GM12878 (cell line): ENCODE measurements around the gene ULK1. TPM values are rescaled to one million over a fixed set of nuclear protein-coding genes. Genes with fewer than 3 reads are reported as not detected.

Experiments used
- ATAC-seq: fragments of 200-7000 bp; cut with Tn5 transposase; 3 replicates; pipeline ENCODE4 v1.9.1; 2020; ENCODE audit warnings: mild to moderate bottlenecking, moderate library complexity
- BruUV-seq: library from RNA; stranded (reverse); fragments of 400-500 nt; replicated peaks from 2 replicates; lab custom pipeline; 2021; lab: Mats Ljungman, UMichigan
- CTCF ChIA-PET: fragments of 300-600 bp; sonication (Branson Sonifier 250); formaldehyde crosslinking; extraction: SDS; loops from one replicate; lab custom pipeline; 2021; ENCODE audit warnings: inconsistent platforms; lab: Yijun Ruan, JAX
- POLR2A ChIA-PET: fragments of 350-600 bp; formaldehyde crosslinking; extraction: SDS; loops from one replicate; lab custom pipeline; 2021; ENCODE audit warnings: inconsistent platforms; lab: Charles Lee
- RAD21 ChIA-PET: fragments of 300-600 bp; sonication (Branson Sonifier 250); formaldehyde crosslinking; loops from one replicate; lab custom pipeline; 2023; ENCODE audit warnings: antibody characterized with exemption; ENCODE audit not compliant: unreplicated experiment; lab: Charles Lee
- SMC1A ChIA-PET: fragments of 300-600 bp; sonication (Branson Sonifier 250); formaldehyde crosslinking; loops from one replicate; lab custom pipeline; 2023; ENCODE audit not compliant: unreplicated experiment, uncharacterized antibody; lab: Charles Lee
- DNase-seq: peaks from one replicate; pipeline ENCODE4 v3.0.0-alpha.2; 2011; ENCODE audit warnings: low read depth, low spot score
- FAIRE-seq: peaks from 3 replicates; lab custom pipeline; 2011; peaks lifted over from hg19 to GRCh38; lab: Jason Lieb, UNC
- H2AFZ ChIP-seq: 2 replicates; pipeline ENCODE4 v1.6.0; 2011; ENCODE audit warnings: low read depth, low read length, control low read depth; ENCODE audit not compliant: control insufficient read depth
- H3K27ac ChIP-seq: 2 replicates; pipeline ENCODE4 v1.5.1; 2011; ENCODE audit warnings: control low read depth; ENCODE audit not compliant: control insufficient read depth, insufficient read depth
- H3K27me3 ChIP-seq, 2 experiments: replicated peaks in 1 of 2; 2 replicates each; pipeline versions ENCODE4 v1.6.0 to v1.6.1; 2011; ENCODE audit warnings: low read length in 1 of 2; ENCODE audit not compliant: control insufficient read depth in 2 of 2, insufficient read depth in 2 of 2
- H3K36me3 ChIP-seq, 2 experiments: 2 replicates each; pipeline ENCODE4 v1.5.1; 2011; ENCODE audit warnings: low read length in 1 of 2; ENCODE audit not compliant: control insufficient read depth in 2 of 2, insufficient read depth in 2 of 2
- H3K4me1 ChIP-seq: 2 replicates; pipeline ENCODE4 v1.6.1; 2011; ENCODE audit warnings: mild to moderate bottlenecking, low read length, moderate library complexity, mixed read lengths; ENCODE audit not compliant: control insufficient read depth, insufficient read depth
- H3K4me2 ChIP-seq: 2 replicates; pipeline ENCODE4 v1.6.0; 2011; ENCODE audit warnings: control low read depth; ENCODE audit not compliant: control insufficient read depth, insufficient read depth
- H3K4me3 ChIP-seq: fragments of 200-600 bp; sonication (generic); 2 replicates; pipeline ENCODE4 v1.5.1; 2016
- H3K79me2 ChIP-seq: 2 replicates; pipeline ENCODE4 v1.6.0; 2011; ENCODE audit warnings: low read length; ENCODE audit not compliant: control insufficient read depth, insufficient read depth
- H3K9ac ChIP-seq: 2 replicates; pipeline ENCODE4 v1.8.0; 2011; ENCODE audit warnings: low read length, control low read depth, mixed read lengths; ENCODE audit not compliant: control insufficient read depth, insufficient read depth
- H3K9me3 ChIP-seq: replicated peaks from 3 replicates; pipeline ENCODE4 v1.5.1; 2011; ENCODE audit warnings: mild to moderate bottlenecking, low read length; ENCODE audit not compliant: control insufficient read depth, insufficient read depth
- H4K20me1 ChIP-seq: 2 replicates; pipeline ENCODE4 v1.6.0; 2011; ENCODE audit not compliant: control insufficient read depth, insufficient read depth
- EED ChIP-seq: sonication (generic); IDR thresholded peaks from 2 replicates; pipeline ENCODE4 v1.6.1; 2016; ENCODE audit warnings: antibody characterized with exemption, low read depth
- EGR1 ChIP-seq, 2 experiments: IDR thresholded peaks; 1 replicate in 1 of 2; 2 replicates in 1 of 2; pipeline ENCODE4 v1.6.1; 2011 to 2012; ENCODE audit warnings: low read depth in 2 of 2, low read length in 2 of 2, borderline replicate concordance in 1 of 2, mild to moderate bottlenecking in 1 of 2, moderate library complexity in 1 of 2
- FOXM1 ChIP-seq: IDR thresholded peaks from 2 replicates; pipeline ENCODE4 v1.6.1; 2012; ENCODE audit warnings: low read depth, mild to moderate bottlenecking, inconsistent platforms, low read length, moderate library complexity
- JUNB ChIP-seq: IDR thresholded peaks from 2 replicates; pipeline ENCODE4 v1.6.1; 2016; ENCODE audit warnings: antibody characterized with exemption, mild to moderate bottlenecking
- KDM1A ChIP-seq: fragments of 200-600 bp; sonication (generic); IDR thresholded peaks from 2 replicates; pipeline ENCODE4 v1.6.1; 2016; ENCODE audit warnings: borderline replicate concordance
- SIN3A ChIP-seq: IDR thresholded peaks from 2 replicates; pipeline ENCODE4 v1.6.1; 2012; ENCODE audit warnings: low read depth, low read length, improper control_type of control experiment
- TBL1XR1 ChIP-seq: IDR thresholded peaks from 2 replicates; pipeline ENCODE4 v1.6.1; 2012; ENCODE audit warnings: low read depth, low read length, improper control_type of control experiment
- WGBS: methylation state at CpG from one replicate; pipeline ENCODE4 v1.1.6; 2016; ENCODE audit warnings: low lambda C conversion rate; ENCODE audit not compliant: insufficient replicate concordance, insufficient coverage; ENCODE audit errors: missing lambda C conversion rate; 5-methylcytosine and 5-hydroxymethylcytosine counted together
- in situ Hi-C: fragments of 300-500 bp; cut with MboI; formaldehyde crosslinking; loops from 9 replicates; pipeline ENCODE4 v1.14.3; 2018; ENCODE audit warnings: mixed read lengths
- intact Hi-C: fragments of 100-400 bp; cut with micrococcal nuclease; formaldehyde crosslinking; loops from one replicate; pipeline ENCODE4 v1.14.2; 2022; ENCODE audit not compliant: unreplicated experiment
- polyA plus RNA-seq, 11 experiments: library from polyadenylated mRNA; depleted of rRNA in 4 of 11; unstranded in 6 of 11; stranded (reverse) in 5 of 11; fragments of >200 nt; fragmentation: Nextera tagmentation in 4 of 11; fragmentation: Illumina TruSeq in 1 of 11; extraction: Ambion mirVana in 4 of 11; extraction: Trizol in 1 of 11; gene quantifications; 1 replicate in 1 of 11; 2 replicates in 10 of 11; pipeline versions ENCODE4 v1.2.1 to v1.2.3, GENCODE V29; 2011 to 2016; ENCODE audit warnings: inconsistent platforms in 2 of 11, missing spikeins in 2 of 11, low read depth in 1 of 11
- total RNA-seq, 4 experiments: library from RNA; depleted of rRNA in 3 of 4; stranded (reverse); fragments of >200 nt in 3 of 4; fragmentation: Illumina TruSeq in 1 of 4; extraction: Trizol in 1 of 4; gene quantifications; 2 replicates each; pipeline versions ENCODE4 v1.2.1 to v1.2.3, GENCODE V29; 2013 to 2021
- TF ChIP-seq, protein P1 (sequence below), 3 experiments: IDR thresholded peaks in 2 of 3; conservative IDR thresholded peaks in 1 of 3; 2 replicates each; pipeline ENCODE4 v1.5.1; 2011; ENCODE audit warnings: low read depth in 3 of 3, low read length in 3 of 3, mild to moderate bottlenecking in 3 of 3, control low read depth in 2 of 3, moderate library complexity in 2 of 3, inconsistent platforms in 1 of 3, mixed read lengths in 1 of 3; ENCODE audit not compliant: control insufficient read depth in 2 of 3, insufficient read depth in 1 of 3; ENCODE audit errors: extremely low read depth in 1 of 3
- TF ChIP-seq, protein P2 (sequence below): fragments of 450-650 bp; IDR thresholded peaks from 2 replicates; pipeline ENCODE4 v1.6.1; 2017; ENCODE audit warnings: mild to moderate bottlenecking
- TF ChIP-seq, protein P3 (sequence below): fragments of 450-650 bp; formaldehyde crosslinking; IDR thresholded peaks from 2 replicates; pipeline ENCODE4 v1.4.0; 2020; ENCODE audit warnings: mild to moderate bottlenecking, moderate library complexity

The ULK1 gene
- total and polyA plus RNA-seq, 10 of the 15 experiments (the other 5 are each of a cell fraction or from before 2014, with no cell fraction given) = 0.13 to 14.1 (median 1.5) TPM

DNA sequence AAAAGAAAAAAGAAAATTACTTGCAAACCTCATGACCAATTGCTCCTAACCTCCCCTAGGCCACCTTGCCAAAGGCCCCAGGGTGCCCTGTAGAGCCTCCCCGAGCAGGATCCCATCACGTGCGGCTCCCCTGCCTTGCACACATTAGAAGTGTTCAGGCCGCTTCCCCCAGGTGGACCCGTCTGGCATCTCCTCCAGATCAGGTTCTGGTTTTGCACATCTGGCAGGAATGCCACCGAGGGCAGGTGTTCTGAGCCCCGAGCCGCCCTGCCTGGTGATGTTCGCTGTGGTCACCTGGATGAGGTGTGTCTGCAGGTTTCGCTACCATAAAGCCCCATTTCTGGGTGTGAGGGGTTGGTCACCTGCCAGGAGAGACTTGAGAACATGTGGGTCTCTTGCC lies 47.0 kb upstream of the ULK1 start:
- Histone ChIP-seq H2AFZ (no peak overlapping the region), H3K79me2 (no peaks in the 10 kb centered on the region), H3K36me3 (no peaks in the 10 kb centered on the region), H3K4me1 (no peaks in the 10 kb centered on the region), H3K4me3 (no peak overlapping the region), H4K20me1 (no peaks in the 10 kb centered on the region), H3K4me2 (no peak overlapping the region), H3K9me3 (no peaks in the 10 kb centered on the region), H3K27me3 (no peaks in the 10 kb centered on the region), H3K9ac (no peak overlapping the region), H3K27ac (no peak overlapping the region)
- ATAC-seq = no peak
- RAD21 ChIA-PET = no interaction called here
- in situ Hi-C loops = no loop called here
- SMC1A ChIA-PET = no interaction called here
- no TSS peak for BruUV-seq
- intact Hi-C loops = no loop called here
- TF ChIP-seq, protein P1, sequence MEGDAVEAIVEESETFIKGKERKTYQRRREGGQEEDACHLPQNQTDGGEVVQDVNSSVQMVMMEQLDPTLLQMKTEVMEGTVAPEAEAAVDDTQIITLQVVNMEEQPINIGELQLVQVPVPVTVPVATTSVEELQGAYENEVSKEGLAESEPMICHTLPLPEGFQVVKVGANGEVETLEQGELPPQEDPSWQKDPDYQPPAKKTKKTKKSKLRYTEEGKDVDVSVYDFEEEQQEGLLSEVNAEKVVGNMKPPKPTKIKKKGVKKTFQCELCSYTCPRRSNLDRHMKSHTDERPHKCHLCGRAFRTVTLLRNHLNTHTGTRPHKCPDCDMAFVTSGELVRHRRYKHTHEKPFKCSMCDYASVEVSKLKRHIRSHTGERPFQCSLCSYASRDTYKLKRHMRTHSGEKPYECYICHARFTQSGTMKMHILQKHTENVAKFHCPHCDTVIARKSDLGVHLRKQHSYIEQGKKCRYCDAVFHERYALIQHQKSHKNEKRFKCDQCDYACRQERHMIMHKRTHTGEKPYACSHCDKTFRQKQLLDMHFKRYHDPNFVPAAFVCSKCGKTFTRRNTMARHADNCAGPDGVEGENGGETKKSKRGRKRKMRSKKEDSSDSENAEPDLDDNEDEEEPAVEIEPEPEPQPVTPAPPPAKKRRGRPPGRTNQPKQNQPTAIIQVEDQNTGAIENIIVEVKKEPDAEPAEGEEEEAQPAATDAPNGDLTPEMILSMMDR (IDR thresholded peaks at IDR 0.05 in 2 of 3, conservative IDR thresholded peaks at IDR 0.05 in 1 of 3; ENCODE audit: control insufficient read depth in 2 of 3, extremely low read depth in 1 of 3, insufficient read depth in 1 of 3, low read depth in 3 of 3, low read length in 3 of 3) = no peak
- TF ChIP-seq JUNB (no peak), EGR1 (IDR thresholded peaks at IDR 0.05; ENCODE audit: borderline replicate concordance in 1 of 2, low read depth in 2 of 2, low read length in 2 of 2) (no peak), TBL1XR1 (no peak), SIN3A (no peak), KDM1A (no peak), FOXM1 (no peak), EED (no peak)
- TF ChIP-seq, protein P2, sequence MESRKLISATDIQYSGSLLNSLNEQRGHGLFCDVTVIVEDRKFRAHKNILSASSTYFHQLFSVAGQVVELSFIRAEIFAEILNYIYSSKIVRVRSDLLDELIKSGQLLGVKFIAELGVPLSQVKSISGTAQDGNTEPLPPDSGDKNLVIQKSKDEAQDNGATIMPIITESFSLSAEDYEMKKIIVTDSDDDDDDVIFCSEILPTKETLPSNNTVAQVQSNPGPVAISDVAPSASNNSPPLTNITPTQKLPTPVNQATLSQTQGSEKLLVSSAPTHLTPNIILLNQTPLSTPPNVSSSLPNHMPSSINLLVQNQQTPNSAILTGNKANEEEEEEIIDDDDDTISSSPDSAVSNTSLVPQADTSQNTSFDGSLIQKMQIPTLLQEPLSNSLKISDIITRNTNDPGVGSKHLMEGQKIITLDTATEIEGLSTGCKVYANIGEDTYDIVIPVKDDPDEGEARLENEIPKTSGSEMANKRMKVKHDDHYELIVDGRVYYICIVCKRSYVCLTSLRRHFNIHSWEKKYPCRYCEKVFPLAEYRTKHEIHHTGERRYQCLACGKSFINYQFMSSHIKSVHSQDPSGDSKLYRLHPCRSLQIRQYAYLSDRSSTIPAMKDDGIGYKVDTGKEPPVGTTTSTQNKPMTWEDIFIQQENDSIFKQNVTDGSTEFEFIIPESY = no peak
- TF ChIP-seq, protein P3, sequence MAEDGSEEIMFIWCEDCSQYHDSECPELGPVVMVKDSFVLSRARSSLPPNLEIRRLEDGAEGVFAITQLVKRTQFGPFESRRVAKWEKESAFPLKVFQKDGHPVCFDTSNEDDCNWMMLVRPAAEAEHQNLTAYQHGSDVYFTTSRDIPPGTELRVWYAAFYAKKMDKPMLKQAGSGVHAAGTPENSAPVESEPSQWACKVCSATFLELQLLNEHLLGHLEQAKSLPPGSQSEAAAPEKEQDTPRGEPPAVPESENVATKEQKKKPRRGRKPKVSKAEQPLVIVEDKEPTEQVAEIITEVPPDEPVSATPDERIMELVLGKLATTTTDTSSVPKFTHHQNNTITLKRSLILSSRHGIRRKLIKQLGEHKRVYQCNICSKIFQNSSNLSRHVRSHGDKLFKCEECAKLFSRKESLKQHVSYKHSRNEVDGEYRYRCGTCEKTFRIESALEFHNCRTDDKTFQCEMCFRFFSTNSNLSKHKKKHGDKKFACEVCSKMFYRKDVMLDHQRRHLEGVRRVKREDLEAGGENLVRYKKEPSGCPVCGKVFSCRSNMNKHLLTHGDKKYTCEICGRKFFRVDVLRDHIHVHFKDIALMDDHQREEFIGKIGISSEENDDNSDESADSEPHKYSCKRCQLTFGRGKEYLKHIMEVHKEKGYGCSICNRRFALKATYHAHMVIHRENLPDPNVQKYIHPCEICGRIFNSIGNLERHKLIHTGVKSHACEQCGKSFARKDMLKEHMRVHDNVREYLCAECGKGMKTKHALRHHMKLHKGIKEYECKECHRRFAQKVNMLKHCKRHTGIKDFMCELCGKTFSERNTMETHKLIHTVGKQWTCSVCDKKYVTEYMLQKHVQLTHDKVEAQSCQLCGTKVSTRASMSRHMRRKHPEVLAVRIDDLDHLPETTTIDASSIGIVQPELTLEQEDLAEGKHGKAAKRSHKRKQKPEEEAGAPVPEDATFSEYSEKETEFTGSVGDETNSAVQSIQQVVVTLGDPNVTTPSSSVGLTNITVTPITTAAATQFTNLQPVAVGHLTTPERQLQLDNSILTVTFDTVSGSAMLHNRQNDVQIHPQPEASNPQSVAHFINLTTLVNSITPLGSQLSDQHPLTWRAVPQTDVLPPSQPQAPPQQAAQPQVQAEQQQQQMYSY (CRISPR knock-in tag) = no peak
- CTCF ChIA-PET = no interaction called here
- POLR2A ChIA-PET = interaction anchor here (0.8 kb wide), 1 partner anchor 45 kb away, joined by 3 read pairs; no protein-coding TSS in a partner anchor
- no peak for FAIRE-seq
- 55% methylated on average over 10 of the region's 10 CpGs for WGBS
- DNase-seq = no peak
